HG02623 (cell line): ENCODE results near the gene MOB1A.
"Not testable (repeated sequence)": the region's sequence is repeated elsewhere in the genome, so short reads cannot be mapped to it uniquely, and the experiment has no call there.

ENCODE experiments used
- ATAC-seq: cut with Tn5 transposase; IDR thresholded peaks from one replicate; pipeline ENCODE4 v1.9.1; 2021; ENCODE audit warnings: moderate library complexity; ENCODE audit not compliant: unreplicated experiment

MOB1A gene

DNA sequence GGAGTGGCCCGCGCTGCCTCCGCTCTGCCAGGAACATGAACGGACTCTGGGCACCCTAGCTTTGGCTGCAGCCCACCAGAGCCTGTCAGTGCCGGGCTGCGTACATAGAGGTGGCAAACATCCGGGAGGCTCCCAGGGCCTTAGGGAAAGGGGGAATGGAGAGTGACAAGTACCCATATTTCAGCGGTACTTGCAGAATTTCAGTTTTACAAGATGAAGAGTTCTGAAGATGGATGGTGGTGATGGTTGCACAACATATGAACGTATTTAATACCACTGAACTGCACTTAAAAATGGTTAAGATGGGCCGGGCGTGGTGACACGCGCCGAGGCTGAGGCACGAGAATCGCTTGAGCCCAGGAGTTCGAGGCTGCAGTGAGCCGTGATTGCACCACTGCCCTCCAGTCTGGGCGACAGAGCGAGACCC is 20.6 kb upstream of the MOB1A start:
- no peak for ATAC-seq

DNA sequence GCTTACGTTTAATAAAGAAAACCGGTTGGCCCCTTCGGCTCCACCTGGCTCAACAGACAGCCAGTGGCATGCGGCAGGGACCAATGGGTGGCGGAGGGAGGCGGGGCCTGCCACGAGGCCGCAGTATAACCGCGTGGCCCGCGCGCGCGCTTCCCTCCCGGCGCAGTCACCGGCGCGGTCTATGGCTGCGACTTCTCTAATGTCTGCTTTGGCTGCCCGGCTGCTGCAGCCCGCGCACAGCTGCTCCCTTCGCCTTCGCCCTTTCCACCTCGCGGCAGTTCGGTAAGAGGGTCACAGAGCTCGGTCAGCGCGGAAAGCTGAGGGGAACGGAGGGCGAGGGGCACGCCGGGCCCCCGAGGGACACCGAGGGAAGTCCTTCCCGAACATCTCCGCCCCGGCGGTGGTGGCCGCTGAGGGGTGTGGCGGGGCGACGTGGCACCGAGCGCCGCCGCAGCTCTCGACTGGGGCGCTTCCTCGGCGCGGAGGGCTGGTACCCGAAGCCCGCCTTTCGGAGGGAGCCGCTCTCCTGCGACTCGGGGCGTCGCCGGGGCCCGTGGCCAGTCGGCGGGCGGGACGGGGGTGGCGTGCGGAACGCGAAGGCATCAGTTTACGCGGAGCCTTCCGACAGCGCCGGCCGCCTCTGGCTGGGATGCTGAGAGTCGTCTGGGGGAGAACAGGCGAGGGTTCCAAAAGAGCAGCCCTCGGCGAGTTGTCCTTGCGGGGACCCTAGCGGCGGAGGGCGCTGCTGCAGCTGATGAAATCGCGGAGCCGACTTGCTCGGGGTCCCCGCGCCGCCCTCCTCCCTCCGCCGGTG is 20.0 kb upstream of the MOB1A start, which contains the start of gene MTHFD2:
TSS of gene MTHFD2 (plus strand) at position 155 of the 814 bp plus-strand sequence. CDS start at position 182, 27 bp downstream.
- peak; percentile 86 for ATAC-seq

DNA sequence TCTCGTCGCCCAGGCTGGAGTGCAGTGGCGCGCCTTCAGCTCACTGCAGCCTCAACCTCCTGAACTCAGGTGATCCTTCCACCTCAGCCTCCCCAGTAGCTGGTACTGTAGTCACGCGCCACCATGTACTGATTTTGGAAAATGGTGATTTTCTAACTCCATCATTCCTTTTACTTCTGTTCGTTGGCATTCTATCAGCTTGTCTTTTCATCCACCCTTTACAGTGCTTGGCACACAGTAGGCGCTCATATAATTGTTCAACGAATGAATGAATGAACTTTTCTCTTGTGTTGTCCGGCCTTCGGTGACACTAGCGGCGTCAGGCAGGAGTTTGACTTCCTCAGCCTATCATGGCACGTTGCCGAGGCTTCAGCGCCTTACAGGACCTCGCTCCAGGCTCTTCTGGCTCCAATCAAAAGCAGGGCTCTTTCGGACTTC is 19.4 kb upstream of the MOB1A start:
- ATAC-seq: no peak

DNA sequence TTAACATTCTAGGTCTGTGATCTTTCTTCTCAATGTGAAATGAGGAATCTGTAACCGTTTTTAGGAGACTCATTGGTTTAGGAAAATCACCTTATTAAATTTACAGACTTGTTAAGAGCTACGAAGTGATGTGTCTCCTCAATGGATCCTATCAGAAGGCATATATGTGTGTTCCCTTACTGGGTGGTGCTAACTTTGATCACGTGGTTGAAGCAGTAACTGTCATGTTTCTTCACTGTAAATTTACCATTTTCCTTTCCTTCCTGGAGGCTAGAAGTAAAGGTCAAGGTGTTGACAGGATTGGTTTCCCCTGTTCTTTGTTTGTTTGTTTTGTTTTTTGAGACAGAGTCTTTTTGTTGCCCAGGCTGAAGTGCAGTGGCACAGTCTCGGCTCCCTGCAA is 18.4 kb upstream of the MOB1A start:
- no peak for ATAC-seq

DNA sequence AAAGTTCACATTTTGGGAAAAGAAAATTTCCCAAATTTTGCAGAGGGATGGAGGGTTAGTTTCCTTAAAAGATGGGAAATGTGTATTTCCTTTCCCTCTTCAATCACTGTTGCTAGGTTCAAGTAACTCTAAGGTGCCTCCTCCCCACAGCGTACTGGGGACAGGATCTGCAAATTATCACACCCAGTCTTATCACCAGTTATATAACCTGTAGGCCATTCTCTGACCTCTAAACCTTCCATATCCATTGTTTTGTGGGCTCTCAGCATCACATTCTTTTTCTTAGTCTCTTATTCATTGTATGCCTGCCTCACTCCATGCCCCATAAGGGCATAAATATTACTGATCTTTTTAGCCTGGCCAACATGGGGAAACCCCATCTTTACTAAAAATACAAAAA is 16.1 kb upstream of the MOB1A start:
- ATAC-seq: no peak

DNA sequence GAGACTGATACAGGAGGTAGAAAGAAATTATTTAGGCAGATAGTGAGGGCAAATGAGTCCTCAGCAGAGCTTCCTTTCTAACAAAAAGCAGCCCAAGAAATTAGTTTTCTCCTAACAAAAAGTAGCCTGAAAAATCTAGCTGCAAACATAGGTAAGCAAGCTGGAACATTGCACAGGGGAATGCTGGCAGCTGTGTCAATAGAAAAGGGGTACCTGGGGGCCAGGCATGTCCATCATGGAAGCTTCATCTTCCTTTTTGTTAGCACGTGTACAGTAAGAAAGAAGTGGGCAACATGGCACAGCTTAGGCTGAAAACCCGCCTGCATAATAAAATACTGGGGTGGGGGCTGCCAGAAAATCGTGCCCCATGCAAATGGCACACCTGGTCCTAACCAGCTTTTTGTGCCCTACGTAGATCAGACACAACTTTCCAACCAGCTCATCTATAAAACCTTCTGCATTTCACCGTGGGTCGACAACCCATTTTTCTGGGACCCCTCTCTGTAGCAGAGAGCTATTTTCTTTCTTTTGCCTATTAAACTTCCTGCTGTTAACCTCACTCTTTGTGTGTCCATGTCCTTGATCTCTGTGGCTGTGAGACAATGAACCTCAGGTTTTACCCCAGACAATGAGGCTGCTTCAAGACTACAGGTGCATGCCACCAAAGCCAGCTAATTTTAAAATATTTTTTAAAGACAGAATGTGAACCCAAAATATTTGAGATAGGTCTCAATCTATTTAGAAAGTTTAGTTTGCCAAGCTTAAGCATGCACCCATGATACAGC is 13.1 kb upstream of the MOB1A start:
- no peak for ATAC-seq

DNA sequence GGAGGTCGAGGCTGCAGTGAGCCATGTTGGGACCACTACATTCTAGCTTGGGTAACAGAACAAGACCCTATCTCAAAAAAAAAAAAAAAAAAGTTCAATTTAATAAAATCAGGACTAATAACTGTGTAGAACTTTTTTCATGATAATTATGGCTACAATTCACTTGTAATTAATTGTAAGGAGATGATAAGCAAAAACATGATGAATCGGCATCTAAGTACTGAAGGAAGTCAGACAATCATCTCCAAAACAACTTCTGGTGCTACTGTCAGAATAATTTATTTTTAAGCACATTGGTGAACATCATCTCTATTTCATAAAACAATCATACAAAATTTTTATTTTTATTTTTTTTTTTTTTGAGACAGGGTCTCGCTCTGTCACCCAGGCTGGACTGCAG is 10.0 kb upstream of the MOB1A start:
- ATAC-seq: no peak

DNA sequence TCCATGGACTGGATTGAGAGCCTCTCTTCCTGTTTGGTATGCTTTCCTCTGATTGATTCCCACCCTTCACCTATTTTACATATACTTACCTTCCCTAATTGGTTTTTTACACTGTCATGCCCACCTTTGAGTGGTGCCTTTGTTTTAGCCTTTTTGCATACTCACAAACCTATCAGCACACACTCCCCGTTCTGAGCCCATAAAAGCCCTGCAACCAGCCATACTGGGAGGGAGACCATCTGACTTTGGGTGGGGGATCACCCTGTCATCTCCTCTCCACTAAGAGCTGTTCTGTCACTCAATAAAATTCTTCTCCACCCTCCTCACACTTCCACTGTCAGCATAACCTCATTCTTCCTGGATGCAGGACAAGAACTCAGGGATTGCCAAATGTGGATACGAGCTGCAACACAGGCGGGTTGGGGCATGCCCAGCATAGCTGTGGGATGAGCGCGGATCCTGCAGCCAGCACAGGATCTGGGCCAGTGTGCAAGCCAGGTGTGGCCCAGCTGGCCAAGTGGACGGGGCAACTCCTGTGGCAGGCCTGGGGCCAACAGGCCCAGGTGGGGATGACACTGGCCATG is 9.4 kb upstream of the MOB1A start:
- no peak for ATAC-seq

DNA sequence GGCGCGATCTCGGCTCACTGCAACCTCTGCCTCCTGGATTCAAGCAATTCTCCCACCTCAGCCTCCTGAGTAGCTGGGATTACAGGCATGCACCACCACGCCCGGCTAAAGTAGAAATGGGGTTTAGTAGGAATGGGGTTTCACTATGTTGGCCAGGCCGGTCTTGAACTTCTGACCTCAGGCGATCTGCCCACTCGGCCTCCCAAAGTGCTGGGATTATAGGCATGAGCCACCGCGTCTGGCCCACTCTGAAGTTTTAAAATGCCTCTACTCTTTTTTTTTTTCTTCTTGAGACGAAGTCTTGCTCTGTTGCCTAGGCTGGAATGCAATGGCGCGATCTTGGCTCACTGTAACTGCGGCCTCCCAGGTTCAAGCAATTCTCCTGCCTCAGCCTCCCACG is 8.0 kb upstream of the MOB1A start:
- ATAC-seq: not testable (repeated sequence)

DNA sequence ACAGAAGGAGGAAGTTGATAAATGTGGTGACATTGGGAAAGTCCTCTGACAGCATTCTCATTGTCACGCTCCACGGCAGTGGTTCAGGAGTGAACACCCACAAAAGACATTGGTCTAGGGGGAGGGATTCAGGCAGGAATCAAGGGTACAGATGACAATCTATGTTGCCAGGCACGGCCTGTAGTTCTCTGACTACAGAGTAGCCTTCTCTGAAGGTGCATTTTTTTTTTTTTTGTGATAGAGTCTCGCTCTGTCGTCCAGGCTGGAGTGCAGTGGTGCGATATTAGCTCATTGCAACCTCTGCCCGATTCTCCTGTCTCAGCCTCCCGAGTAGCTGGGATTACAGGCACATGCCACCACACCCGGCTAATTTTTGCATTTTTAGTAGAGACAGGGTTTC is 7.4 kb upstream of the MOB1A start:
- ATAC-seq: peak; percentile 52

DNA sequence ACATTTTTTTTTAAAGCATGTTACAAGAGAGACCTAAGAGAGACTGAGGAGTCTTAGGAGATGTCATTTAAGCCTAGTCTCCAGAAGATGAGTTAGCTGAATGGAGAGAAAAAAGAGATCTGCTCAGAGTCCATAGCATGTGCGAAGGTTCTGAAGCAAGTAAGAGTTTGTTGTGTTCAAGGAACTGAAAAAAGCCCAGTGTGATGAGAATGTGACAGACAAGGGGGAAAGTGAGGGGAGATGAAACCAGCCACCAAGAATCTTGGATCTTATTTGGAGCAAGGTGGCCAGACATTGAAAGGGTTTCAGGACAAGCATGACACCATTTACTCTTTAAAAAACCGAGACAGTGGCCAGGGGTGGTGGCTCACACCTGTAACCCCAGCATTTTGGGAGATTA is 5.2 kb upstream of the MOB1A start:
- no peak for ATAC-seq

DNA sequence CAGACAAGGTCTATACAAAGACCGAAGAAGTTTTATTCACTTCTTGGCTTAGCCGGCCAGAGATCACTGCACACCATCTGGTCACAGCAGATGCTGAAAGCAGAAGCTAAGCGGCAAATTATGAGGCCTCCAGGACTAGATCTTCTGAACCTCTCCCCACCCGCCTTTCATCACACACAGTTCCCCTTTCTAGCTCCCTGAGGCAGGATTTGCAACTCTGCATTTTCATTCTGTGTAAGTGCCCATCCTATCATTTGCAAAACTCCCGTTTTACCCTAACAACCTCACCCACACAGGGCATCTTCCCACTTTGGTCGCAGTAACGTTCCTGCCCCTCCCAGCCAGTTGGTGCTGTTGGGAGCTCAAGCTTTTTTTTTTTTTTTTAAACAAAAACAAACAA is 3.1 kb upstream of the MOB1A start:
- ATAC-seq: no peak

DNA sequence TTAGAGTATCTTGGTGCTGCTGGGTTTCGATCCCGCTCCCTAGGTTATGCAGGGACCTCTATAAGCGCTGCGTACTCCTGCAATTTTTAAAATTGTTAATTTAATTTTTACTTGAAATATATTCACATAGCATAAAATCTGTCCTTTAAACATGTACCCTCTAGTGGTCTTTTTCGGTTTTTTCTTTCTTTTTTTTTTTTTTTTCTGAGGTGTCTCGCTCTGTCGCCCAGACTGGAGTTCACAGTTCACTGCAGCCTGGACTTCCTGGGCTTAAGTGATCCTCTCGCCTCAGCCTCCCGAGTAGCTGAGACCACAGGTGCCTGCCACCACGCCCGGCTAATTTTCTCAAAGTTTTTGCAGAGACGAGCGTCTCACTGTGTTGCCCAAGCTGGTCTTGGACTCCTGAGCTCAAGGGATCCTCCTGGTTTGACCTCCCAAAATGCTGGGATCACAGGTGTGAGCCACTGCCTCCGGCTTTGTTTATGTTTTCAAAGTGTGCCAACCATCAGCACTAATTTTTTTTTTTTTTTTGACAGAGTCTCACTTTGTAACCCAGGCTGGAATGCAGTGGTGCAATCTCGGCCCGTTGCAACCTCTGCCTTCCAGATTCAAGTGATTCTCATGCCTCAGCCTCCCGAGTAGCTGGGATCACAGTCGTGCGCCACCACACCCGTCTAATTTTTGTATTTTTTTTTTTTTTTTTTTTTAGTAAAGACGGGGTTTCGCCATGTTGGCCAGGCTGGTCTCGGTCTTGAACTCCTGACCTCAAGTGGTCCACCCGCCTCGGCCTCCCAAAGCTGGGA is 585 bp upstream of the MOB1A start:
- no peak for ATAC-seq

DNA sequence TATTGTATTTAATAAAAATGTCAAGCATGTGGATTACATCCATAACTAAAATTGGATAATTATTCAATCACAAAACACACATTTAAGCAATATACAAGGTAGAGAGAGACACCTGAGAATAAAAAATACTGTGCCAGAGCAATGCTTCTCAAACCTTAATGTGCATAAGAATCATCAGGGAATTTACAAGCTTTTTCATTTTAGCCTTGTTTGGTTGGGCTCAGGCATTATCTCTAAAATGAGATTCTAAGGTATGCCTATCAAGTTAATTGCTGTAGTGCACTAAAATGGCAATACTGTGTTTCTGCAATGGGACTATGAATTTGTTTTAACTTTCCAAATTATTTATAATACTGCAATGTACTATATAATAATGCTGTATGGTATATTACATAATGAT is 983 bp downstream of the MOB1A start:
- ATAC-seq: no peak

DNA sequence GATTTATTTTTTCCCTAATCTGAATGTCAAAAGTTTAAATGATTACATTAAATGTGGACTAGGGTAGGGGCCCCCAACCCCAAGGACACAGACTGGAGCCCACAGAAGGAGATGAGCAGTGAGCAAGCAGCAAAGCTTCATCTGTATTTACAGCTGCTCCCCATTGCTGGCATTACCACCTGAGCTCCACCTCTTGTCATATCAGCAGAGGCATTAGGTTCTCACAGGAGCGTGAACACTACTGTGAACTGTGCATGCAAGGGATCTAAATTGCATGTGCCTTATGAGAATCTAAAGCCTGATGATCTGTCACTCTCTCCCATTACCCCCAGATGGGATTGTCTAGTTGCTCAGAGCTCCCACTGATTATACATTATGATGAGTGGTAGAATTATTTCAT is 3.8 kb downstream of the MOB1A start:
- no peak for ATAC-seq

DNA sequence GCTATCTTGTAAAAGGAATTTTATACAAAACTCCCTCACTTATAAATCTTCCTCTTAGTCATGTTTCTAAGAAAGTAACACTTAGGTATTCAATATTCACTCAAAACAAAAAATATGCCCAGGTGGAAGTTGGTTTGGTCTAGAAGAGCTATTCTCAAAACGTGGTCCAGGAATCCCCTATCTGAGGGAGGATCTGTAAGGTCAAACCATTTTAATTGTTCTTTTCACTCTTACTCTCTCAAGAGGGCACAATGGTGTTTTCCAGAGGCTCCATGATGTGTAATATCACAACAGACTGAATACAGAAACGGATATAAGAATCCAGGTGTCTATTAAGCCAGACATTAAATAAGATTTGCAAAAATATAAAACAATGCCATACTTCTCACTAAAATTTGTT is 9.9 kb downstream of the MOB1A start:
- no peak for ATAC-seq

DNA sequence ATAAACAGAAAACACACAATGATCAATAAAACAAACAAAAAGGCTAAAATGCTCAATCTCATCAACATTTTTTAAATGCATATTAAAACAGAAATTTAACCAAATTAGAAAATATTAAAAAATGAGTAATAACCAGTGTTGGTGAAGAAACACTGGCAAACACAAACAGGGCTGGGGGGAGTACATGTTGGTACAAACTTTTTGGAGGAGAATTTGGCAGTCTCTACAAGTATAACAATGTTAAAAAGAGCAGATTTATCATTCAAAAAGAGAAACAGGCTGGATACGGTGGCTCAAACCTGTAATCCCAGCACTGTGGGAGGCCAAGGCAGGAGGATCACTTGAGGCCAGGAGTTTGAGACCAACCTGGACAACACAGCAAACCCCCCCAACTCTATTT is 13.9 kb downstream of the MOB1A start:
- ATAC-seq: no peak

DNA sequence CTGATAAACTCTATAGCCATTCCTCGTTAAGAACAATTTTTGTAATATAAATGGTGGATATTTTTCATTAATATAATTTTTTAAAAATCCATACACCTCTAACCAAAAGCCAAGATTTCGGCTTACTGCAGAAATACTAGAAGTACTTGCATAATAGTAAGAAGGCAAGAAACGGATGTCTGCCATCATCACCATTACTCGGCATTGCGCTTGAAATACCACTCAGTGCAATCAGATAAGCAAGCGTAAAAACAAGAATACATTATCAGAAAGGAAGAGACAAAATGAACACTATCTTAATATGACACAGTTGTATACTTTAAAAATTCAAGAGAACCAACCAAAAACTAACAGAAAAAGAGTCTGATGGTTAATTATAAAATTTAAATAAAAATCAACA is 15.7 kb downstream of the MOB1A start:
- no peak for ATAC-seq

DNA sequence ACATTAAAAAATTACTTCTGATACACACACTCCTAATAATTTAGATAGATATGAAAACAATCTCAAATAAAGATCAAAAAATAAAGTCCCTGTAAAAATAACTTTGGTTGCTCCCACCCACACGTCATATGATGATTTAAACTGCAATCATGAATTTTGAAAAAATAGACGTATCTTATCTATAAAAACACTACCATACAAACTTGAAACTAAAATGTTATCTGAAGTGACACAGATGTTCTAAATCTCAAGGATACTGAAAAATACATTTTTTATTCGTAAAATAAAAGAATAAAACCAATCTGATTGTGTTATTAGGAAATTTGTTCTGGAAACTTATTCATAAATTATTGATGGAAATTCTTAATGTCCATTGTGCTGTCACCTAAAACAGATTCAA is 22.8 kb downstream of the MOB1A start:
- no peak for ATAC-seq

DNA sequence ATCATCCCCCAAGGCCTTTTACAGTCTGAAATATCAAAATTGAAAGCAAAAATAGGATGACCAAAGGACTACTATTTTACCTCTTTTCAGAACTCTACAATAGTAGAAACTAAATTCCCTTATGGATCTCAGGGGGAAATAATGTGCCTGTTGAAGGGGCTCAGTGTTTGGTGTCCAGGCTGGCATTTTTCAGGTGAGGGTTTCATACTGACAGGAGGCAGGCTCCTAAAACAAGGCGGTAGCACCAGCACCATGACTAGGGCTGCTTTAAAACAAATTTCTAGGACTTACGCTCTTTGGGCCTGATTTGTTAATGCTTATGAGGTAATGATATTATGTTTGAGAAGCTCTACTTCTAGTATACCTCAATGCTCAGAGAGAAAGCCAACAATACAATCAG is 25.7 kb downstream of the MOB1A start:
- no peak for ATAC-seq
